Activated T-cell treated with anti-CD3 and anti-CD28 coated beads, Interleukin-2, amount 50 U/mL, for 72 hours (primary cell): Measurements from ENCODE around the gene TBC1D8. TPM values are rescaled to one million over a fixed set of nuclear protein-coding genes. Genes with fewer than 3 reads are reported as not detected.

Source experiments
- ATAC-seq, 2 donors: fragments of 150-1000 bp; cut with Tn5 transposase; replicated peaks in 1 of 2; 2 replicates each; pipeline ENCODE4 v1.10.0; 2021; ENCODE audit warnings: moderate library complexity in 2 of 2, mild to moderate bottlenecking in 1 of 2
- DNase-seq, 2 donors: peaks; one replicate each; pipeline ENCODE4 v3.0.0; 2021 to 2022; ENCODE audit warnings: mixed read lengths in 1 of 2
- H3K27ac Mint-ChIP-seq: one replicate; pipeline ENCODE4 v1.8.0; 2022; ENCODE audit warnings: mild to moderate bottlenecking, moderate library complexity, mixed read lengths
- H3K27me3 Mint-ChIP-seq: one replicate; pipeline ENCODE4 v1.8.0; 2022; ENCODE audit warnings: low read depth, mixed read lengths
- H3K36me3 Mint-ChIP-seq, 2 donors: one replicate each; pipeline ENCODE4 v1.8.0; 2022; ENCODE audit warnings: mixed read lengths in 2 of 2, mild to moderate bottlenecking in 1 of 2; ENCODE audit not compliant: insufficient read depth in 2 of 2
- H3K4me1 Mint-ChIP-seq: one replicate; pipeline ENCODE4 v1.8.0; 2022; ENCODE audit warnings: low read depth, mixed read lengths
- H3K4me3 Mint-ChIP-seq, 2 donors: one replicate each; pipeline ENCODE4 v1.8.0; 2022; ENCODE audit warnings: mild to moderate bottlenecking in 2 of 2, mixed read lengths in 2 of 2, moderate library complexity in 2 of 2
- H3K9me3 Mint-ChIP-seq, 2 donors: one replicate each; pipeline ENCODE4 v1.8.0; 2022; ENCODE audit warnings: mixed read lengths in 2 of 2
- total RNA-seq, 2 donors: library from RNA; stranded (reverse); gene quantifications; one replicate each; pipeline ENCODE4 v1.2.3, GENCODE V29; 2022

The TBC1D8 gene
- total RNA-seq, 2 donors from 2014 or later: 5.2 to 8.3 TPM

- no peaks in the 10 kb centered on the region for H3K36me3 Mint-ChIP-seq
- DNase-seq: no peak
- H3K4me1 Mint-ChIP-seq: no peaks in the 10 kb centered on the region
- no peaks in the 10 kb centered on the region for H3K27me3 Mint-ChIP-seq
- no peak overlapping the region for H3K27ac Mint-ChIP-seq
- no peaks in the 10 kb centered on the region for H3K9me3 Mint-ChIP-seq
- no peak for ATAC-seq
- no peak overlapping the region for H3K4me3 Mint-ChIP-seq
Measured at GRCh38 chr2:101082998-101083397, 68.2 kb downstream of the TBC1D8 start.

DNA sequence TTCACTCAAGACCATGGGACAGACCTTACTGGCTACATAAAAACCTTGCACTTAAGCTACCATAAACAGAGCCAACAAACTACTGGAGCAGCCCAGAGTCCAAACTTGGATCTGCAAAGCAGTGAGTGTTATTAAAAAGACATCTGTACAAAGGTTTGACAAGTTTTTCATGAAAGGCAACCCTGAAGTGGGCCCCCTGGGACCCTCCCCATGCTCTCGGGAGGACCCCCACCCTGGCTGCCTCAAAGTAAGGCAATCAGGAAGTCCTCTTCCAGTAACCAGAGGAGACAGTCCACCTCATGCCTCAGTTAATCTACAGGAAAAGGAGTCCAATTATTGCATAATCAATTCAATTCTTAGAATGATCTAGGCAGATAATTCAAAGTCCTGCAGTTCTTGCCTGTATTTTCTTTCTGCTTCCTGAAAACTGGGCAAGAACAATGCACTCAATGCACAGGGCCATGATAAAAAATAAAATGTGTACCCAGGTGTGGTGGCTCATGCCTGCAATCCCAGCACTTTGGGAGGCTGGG is 69.7 kb downstream of the TBC1D8 start:
- Mint-ChIP-seq H3K36me3 (no peaks in the 10 kb centered on the region), H3K4me1 (no peaks in the 10 kb centered on the region), H3K27me3 (no peaks in the 10 kb centered on the region), H3K9me3 (no peaks in the 10 kb centered on the region), H3K27ac (no peak overlapping the region), H3K4me3 (no peak overlapping the region)
- ATAC-seq (no peak), DNase-seq (no peak)

GRCh38 chr2:101080211-101081068 is 70.7 kb downstream of the TBC1D8 start:
- Mint-ChIP-seq H3K4me1 (no peaks in the 10 kb centered on the region), H3K36me3 (peaks cover 0 to 2% of the 10 kb centered on the region in 2 donors), H3K9me3 (peaks cover 0 to 4% of the 10 kb centered on the region in 2 donors), H3K4me3 (no peak overlapping the region), H3K27ac (no peak overlapping the region), H3K27me3 (no peaks in the 10 kb centered on the region)
- DNase-seq (no peak), ATAC-seq (no peak)

- H3K27me3 Mint-ChIP-seq: no peaks in the 10 kb centered on the region
- H3K4me3 Mint-ChIP-seq: no peak overlapping the region
- H3K27ac Mint-ChIP-seq: no peak overlapping the region
- H3K4me1 Mint-ChIP-seq: no peaks in the 10 kb centered on the region
- H3K36me3 Mint-ChIP-seq: peaks cover 0 to 4% of the 10 kb centered on the region in 2 donors
- H3K9me3 Mint-ChIP-seq: peaks cover 0 to 4% of the 10 kb centered on the region in 2 donors
- DNase-seq (no peak), ATAC-seq (no peak)
Measured at GRCh38 chr2:101076581-101076980, 74.6 kb downstream of the TBC1D8 start.

- Mint-ChIP-seq H3K4me1 (peaks cover 16% of the 10 kb centered on the region), H3K27me3 (no peaks in the 10 kb centered on the region), H3K36me3 (no peaks in the 10 kb centered on the region), H3K27ac (no peak overlapping the region), H3K4me3 (no peak overlapping the region), H3K9me3 (no peaks in the 10 kb centered on the region)
- no peak for ATAC-seq
- no peak for DNase-seq
Measured at GRCh38 chr2:101064868-101065549, 86.2 kb downstream of the TBC1D8 start.

DNA sequence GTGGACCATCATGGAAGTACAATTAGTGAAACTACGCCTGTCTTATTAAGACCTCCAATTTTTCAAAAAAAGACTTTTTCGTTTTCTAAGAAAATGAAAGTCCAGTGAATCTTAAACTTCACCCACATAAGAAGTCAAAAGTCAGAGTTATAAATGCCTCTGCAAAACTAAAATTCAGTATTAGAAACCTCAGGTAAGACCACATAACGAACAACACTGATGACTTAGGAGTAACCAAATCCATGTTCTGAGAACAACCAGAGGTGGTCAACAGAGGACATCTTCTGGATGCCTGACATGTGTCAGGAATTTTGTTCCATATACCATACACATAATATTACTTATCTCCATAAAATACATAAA is 86.7 kb downstream of the TBC1D8 start:
- Mint-ChIP-seq H3K27ac (no peak overlapping the region), H3K27me3 (no peaks in the 10 kb centered on the region), H3K9me3 (no peaks in the 10 kb centered on the region), H3K36me3 (no peaks in the 10 kb centered on the region), H3K4me3 (no peak overlapping the region), H3K4me1 (peaks cover 16% of the 10 kb centered on the region)
- DNase-seq (no peak), ATAC-seq (no peak)

DNA sequence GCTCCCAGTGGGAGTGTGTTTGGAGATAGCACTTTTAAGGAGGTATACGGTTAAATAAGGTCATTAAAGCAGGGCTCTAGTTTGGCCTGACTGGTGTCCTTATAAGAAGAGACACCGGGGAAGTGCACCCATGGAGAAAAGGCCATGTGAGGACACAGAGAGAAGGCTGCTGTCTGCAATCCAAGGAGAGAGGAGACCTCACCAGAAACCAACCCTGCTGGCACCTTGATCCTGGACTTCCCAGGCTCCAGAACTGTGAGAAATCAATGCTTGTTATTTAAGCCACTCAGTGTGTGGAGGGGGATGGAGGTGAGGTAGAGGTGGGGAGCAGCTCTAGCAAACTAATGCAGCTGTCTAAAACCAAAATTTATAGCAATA is 87.1 kb downstream of the TBC1D8 start:
- ATAC-seq (no peak), DNase-seq (no peak)
- Mint-ChIP-seq H3K27ac (no peak overlapping the region), H3K27me3 (no peaks in the 10 kb centered on the region), H3K36me3 (no peaks in the 10 kb centered on the region), H3K9me3 (no peaks in the 10 kb centered on the region), H3K4me3 (no peak overlapping the region), H3K4me1 (peaks cover 16% of the 10 kb centered on the region)

- no peak for ATAC-seq
- DNase-seq: no peak
- Mint-ChIP-seq H3K4me3 (no peak overlapping the region), H3K9me3 (no peaks in the 10 kb centered on the region), H3K27ac (no peak overlapping the region), H3K36me3 (no peaks in the 10 kb centered on the region), H3K4me1 (peaks cover 16% of the 10 kb centered on the region), H3K27me3 (no peaks in the 10 kb centered on the region)
Measured at GRCh38 chr2:101063352-101064124, 87.6 kb downstream of the TBC1D8 start.

DNA sequence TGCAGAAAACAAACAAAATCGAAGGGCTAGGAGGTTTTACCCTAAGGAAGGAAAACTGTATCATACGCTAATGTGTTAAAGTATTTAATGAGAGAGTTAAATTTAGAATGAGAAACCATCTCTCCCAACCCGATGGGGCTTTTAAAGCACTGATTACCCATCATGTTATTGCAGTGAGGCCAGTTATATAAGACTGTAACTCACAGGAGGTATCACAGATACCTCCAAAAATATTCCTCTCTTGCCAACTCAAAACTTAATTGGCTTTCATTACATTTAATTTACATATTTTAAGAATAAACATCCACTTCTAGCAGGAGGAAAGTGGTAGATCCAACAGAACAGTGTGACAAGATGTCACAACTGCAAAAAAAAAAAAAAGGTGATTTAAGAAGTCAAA is 92.8 kb downstream of the TBC1D8 start:
- ATAC-seq (no peak), DNase-seq (no peak)
- H3K4me1 Mint-ChIP-seq: no peaks in the 10 kb centered on the region
- H3K36me3 Mint-ChIP-seq: no peaks in the 10 kb centered on the region
- H3K9me3 Mint-ChIP-seq: no peaks in the 10 kb centered on the region
- H3K4me3 Mint-ChIP-seq: no peak overlapping the region
- H3K27me3 Mint-ChIP-seq: no peaks in the 10 kb centered on the region
- no peak overlapping the region for H3K27ac Mint-ChIP-seq

- no peaks in the 10 kb centered on the region for H3K36me3 Mint-ChIP-seq
- no peak overlapping the region for H3K27ac Mint-ChIP-seq
- DNase-seq: no peak
- H3K27me3 Mint-ChIP-seq: no peaks in the 10 kb centered on the region
- no peaks in the 10 kb centered on the region for H3K4me1 Mint-ChIP-seq
- no peak for ATAC-seq
- H3K4me3 Mint-ChIP-seq: no peak overlapping the region
- no peaks in the 10 kb centered on the region for H3K9me3 Mint-ChIP-seq
Measured at GRCh38 chr2:101057051-101057933, 93.9 kb downstream of the TBC1D8 start.

DNA sequence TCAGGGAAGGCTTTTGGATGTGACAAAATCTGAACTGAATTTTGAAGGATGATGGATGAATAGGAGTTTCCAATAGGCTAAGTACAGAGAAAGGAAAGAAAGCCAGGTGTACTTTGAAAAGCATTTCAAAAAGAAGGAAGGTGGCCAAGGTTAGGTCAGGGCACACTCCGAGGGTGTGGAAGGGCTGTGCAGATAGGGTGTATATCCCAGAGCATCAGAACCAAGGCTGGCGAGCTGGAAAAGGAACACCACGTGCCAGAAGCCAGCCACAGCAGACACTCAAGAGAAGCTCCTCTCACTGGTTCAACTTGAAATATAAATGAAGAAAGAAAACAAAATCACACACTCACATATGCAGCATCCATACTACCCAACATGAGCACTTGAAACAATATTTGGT is 98.1 kb downstream of the TBC1D8 start:
- DNase-seq: no peak
- Mint-ChIP-seq H3K4me3 (no peak overlapping the region), H3K9me3 (no peaks in the 10 kb centered on the region), H3K36me3 (no peaks in the 10 kb centered on the region), H3K27me3 (no peaks in the 10 kb centered on the region), H3K27ac (no peak overlapping the region), H3K4me1 (no peaks in the 10 kb centered on the region)
- ATAC-seq: no peak

DNA sequence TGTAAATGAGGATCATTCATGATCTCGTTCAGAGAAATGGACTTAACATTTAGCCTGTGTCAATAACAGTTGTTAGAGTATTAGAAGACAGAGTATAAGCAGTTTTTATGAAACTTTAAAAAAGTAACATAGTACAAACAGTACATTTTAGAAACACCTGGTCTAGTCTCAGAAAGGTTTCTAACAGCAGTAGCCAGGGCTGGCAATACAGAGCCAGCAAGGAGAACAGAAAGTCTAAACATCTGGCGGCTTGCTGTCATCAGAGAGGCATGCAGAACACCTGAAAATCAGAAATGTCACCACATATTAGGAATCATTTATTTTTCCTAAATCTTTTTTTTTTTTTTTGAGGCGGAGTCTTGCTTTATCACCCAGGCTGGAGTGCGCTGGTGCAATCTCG is 99.0 kb downstream of the TBC1D8 start:
- DNase-seq (no peak), ATAC-seq (no peak)
- Mint-ChIP-seq H3K27me3 (no peaks in the 10 kb centered on the region), H3K9me3 (no peaks in the 10 kb centered on the region), H3K4me1 (no peaks in the 10 kb centered on the region), H3K36me3 (no peaks in the 10 kb centered on the region), H3K27ac (no peak overlapping the region), H3K4me3 (no peak overlapping the region)
